ELF-1 (cell line): ENCODE data around the gene FSTL1.

Source experiments
- DNase-seq: peaks from one replicate; pipeline ENCODE4 v3.0.0-alpha.2; 2016; ENCODE audit warnings: low read depth, low spot score

Gene FSTL1

DNA sequence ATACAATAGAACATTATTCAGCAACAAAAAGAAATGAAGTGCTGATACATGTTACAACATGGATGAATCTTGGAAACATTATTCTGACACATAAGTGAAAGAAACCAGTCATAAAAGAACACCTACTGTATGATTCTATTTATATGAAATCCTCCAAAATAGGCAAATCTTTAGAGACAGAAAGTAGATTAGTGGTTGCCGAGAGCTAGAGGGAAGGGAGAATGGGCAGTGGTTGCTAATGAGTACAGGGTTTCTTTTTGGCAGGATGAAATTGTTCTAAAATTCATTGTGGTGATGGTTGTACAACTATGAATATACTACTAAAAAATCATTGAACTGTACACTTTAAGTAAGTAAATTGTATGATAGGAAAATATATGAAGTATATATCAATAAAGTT is 95.3 kb downstream of the FSTL1 start:
- DNase-seq: no peak

DNA sequence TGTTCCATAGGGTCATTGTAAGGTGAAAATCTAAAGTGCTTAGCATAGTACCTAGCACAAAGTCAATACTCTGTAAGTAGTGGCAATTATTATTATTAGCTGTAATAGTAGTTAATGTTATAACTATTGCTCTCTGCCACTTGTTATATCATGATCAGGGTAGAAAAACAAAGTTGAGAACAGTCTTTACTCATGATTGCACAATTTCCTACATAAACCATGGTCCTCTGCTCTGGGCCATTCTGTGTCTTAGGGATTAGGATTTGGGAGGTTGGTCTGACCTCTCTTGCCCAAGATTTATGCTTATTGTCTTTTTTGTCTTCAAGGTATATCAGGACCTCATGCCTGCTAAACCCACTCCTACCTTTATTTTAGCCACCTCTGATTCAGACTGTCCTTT is 97.3 kb downstream of the FSTL1 start:
- DNase-seq: no peak

DNA sequence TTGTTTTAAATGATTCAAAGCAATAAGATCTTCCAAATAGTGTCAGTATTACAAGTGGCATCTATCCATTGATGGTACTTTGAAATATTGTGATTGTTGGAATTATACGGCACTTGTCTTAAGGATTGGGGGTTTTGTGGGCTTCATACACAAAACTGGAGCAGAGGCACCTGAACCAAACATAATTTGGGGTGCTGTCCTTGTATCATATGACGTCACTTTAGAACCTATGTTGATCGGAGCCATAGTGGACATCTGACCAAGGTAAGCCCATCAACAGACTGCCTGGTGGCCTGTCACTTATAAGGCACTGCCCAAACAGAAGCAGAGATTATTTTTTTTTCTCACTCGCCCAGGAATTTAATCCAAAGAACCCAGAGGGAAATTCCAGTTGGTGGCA is 98.8 kb downstream of the FSTL1 start:
- DNase-seq: no peak

DNA sequence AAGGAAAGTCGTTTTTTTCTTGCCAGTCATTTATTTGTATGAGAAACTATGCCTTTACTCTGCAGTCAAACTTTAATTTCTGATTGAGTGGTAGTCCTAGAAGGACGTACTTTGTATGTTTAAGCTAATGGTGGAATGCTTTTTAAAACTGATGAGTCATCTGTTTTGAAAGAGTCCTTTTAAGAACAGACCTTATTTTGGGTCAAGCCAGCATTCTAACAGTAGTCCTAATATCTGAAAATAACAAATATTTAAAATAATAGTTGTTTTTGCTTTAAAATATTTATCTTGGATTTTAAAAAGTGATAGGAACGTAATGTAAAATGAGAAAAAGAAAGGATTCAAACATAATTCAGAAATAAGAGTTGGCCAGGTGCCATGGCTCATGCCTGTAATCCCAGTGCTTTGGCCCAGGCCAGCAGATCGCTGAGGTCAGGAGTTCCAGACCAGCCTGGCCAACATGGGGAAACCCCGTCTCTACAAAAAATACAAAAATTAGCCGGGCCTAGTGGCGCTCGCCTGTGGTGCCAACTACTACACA is 100.3 kb downstream of the FSTL1 start:
- no peak for DNase-seq

DNA sequence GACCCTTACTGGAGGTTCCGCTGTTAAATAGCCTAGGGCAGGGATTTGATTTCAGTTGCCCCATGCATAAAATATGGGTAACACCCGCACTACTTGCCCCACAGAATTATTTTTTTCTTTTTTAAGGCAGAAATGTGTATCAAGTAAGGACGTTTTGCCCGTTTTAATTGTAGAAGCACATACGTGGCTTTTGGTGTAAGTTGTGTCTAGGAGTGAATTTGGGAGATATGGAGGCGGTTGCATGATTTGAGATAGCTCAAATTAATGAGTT is 101.0 kb downstream of the FSTL1 start:
- no peak for DNase-seq

DNA sequence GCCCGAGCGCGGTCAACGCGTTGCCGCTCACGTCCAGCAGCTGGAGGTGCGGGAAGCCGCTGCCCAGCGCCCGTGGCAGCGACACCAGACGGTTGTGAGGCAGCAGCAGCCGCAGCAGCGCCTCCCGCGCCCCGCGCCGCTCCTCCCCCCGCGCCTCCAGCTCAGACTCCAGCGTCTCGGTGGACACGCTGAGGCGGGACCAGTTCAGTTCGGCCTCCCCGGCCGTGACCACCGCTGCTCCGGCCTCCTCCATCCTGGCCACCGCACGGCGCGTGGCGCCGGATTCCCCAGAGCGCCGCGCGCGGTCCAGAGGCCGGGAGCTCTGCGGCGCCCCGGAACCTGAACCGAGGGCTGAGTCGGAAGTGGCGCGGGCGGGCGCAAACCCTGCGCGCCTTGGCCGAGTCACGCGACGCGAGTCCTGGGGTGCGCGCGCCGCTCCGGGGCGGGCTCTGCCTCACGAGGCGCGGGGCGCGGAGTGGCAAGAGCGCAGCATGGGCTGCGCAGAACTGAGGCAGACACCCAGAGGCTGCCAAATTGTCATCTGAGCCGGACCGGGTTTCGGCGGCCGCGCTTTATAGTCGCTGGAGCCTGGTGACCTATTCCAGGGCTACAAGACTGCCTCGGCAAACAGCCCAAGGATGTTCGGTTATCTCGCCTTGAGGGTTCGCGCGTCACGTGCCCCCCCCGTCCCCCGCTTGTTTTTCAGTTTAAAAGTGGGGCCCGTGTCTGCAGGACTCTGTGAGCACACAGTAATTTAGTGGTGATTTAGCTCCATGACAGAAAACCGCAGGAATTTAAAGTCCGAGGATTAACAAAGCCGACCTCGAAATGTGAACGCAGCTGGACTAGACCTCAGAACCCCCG is 101.6 kb downstream of the FSTL1 start, which contains the start of gene LRRC58:
Gene LRRC58 (minus strand): TSS at position 364 of the 864 bp plus-strand sequence. CDS start 111 bp downstream, at position 253.
- DNase-seq: peak; percentile 87

DNA sequence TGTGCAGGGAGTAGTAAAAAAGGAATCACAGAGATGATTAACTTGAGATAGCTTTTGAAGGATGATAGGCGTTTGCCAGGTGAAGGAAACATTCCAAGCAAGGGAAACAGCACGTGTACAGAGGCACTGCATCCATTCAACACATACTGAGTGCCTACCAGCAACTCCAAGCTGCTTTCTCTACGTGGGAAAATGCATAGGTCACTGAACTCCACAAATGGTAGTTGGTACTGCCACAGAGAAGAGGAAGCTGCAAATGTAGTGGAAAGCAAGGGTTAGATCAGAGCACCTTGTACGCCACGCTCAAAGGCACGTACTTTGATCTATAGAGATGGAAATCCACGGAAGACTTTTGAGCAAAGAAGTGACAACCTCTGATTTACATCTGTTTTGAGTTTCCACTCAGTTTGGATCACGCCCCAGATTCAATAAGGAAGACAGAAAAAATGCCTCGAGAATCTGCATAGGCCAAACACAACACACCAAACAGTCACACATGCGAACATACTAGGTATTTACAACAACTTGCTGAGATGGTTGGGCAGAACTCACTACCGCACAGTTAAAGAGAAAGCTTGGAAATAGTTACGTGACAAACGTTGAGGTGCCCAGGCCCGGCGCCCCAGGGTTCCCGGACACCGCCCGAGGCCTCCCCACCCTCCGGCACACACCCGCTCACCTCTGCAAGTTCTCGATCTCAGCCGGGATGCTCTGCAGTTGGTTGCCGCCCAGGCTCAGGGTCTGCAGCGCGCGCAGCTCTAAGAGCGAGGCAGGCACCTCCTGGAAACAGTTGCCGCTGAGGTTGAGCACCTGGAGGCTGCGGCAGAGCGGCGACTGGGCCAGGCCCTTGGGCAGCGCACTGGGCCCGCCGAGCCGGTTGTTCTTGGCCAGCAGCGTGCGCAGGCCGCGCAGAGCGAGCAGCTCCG is 102.5 kb downstream of the FSTL1 start:
- peak; percentile 88 for DNase-seq

DNA sequence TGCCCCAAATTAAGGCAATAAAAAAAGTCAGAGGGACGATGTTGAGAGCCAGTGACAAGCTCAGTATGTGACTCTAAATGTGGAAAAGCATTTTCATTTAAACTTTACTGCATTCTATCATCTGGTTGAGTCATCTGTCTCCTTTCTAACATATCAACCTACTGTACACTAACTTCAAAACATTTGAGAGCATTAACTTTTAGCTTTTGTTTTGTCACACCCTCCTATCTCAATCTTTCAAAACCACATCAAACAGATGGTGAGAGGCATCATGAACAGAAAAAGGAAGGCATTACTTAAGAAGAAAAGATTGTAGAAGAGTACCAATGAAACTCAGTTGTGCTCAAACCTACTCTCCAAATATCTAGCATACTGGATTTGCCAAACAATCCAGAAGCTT is 106.4 kb downstream of the FSTL1 start:
- DNase-seq: no peak
